GM10266 (cell line): Measurements from ENCODE around the gene DPH6.

Experiments
- DNase-seq: peaks from one replicate; pipeline ENCODE4 v3.0.0; 2012; ENCODE audit errors: extremely low spot score
- TF ChIP-seq, protein P1 (sequence below): IDR thresholded peaks from 2 replicates; pipeline ENCODE4 v1.5.1; 2012; ENCODE audit warnings: mild to moderate bottlenecking, low read depth; ENCODE audit not compliant: control insufficient read depth, insufficient read depth; ENCODE audit errors: missing control alignments

Gene DPH6

DNA sequence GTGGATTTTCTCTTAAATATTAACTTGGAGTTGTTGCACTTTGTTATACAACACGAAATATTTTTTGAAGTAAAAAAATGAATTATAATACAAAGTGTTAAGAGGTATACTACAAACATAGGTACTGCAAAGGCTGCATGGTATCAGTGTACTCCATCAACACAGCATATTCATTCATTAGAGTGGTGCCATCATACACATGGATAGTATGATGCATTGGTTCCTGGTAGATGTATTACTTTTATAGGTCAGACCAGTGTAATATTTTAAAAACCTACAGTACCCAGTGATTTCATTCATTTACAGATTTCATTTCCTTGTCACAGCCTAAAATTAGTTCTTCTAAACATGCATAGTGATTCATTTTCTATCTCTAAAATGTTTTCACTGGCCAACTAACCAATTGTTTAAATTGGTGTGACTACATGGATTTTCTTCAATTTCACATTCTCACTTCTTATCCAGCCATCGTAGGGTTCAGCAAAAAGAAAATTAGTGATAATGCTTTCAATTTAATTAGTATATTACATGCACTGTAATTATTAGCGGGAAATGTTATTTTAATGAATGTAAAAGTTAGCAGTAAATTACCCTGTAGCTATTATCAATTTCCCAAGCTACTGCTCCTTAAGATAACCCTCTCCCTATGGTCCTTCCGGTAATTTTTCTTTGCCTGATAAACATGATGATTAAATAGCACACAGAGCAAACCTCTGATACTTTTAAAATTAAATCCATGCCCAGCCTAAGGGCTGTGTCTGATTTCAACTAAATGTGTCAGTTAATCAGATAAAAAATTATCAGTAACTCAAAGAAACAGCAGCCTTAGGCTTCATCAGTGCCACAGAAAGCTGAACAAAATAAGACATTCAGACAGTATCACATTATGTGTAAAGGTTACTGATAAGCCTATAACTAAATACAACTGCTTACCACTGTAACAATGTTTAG lies 68.4 kb downstream of the DPH6 start:
- DNase-seq = no peak
- TF ChIP-seq, protein P1, sequence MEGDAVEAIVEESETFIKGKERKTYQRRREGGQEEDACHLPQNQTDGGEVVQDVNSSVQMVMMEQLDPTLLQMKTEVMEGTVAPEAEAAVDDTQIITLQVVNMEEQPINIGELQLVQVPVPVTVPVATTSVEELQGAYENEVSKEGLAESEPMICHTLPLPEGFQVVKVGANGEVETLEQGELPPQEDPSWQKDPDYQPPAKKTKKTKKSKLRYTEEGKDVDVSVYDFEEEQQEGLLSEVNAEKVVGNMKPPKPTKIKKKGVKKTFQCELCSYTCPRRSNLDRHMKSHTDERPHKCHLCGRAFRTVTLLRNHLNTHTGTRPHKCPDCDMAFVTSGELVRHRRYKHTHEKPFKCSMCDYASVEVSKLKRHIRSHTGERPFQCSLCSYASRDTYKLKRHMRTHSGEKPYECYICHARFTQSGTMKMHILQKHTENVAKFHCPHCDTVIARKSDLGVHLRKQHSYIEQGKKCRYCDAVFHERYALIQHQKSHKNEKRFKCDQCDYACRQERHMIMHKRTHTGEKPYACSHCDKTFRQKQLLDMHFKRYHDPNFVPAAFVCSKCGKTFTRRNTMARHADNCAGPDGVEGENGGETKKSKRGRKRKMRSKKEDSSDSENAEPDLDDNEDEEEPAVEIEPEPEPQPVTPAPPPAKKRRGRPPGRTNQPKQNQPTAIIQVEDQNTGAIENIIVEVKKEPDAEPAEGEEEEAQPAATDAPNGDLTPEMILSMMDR = no peak

DNA sequence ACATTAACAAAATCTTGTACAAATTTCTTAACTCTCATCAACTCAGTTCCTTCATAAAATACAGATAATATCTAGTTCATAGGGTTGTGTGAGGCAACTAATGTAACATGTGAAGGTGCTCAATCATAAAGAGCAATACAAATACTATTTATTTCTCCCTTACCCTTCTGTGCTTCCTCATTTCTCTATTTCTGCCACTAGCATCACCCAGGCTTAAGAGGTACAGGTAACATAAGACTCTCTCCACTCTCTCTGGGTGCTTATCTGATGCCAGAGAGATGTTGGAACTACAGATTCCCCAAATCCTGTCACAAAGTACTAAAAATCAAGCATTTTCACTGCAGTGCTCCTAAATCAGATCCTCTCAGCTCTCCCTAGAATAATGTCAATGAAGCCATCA lies 74.9 kb downstream of the DPH6 start:
- no peak for DNase-seq
- TF ChIP-seq, protein P1 = no peak

DNA sequence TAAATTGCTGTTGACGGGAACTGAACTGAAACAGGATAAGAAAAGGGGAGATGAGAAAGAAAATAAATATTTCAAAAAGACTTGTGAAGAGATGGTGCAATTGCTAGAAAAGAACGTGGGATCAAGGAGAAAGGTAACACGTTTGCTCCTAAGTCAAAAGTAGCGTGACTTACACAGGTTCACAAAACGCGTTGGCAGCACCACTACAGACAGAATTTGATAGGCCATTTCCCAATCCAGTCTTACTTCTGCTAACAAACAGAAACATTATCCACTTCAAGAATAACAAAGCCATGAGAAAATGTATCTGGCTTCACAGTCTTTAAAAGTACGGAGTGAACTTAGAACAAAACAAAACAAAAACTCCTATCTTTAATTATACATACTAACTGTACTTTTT lies 75.5 kb downstream of the DPH6 start:
- no peak for DNase-seq
- TF ChIP-seq, protein P1 = no peak

DNA sequence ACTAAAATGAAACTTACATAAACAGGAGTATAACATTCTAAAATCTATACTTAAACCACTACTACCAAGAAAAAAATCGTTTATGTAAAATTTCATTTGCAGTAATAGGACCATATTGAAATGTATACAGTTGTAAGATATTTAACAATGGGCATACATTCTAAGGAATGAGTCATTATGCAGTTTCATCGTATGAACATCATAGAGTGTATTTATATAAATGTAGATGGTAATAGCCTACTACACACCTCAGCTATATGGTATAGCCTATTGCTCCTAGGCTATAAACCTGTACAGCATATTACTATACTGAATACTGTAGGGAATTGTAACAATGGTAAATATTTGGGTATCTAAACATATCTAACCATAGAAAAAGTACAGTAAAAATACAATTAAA lies 79.5 kb downstream of the DPH6 start:
- TF ChIP-seq, protein P1 = no peak
- DNase-seq = no peak

DNA sequence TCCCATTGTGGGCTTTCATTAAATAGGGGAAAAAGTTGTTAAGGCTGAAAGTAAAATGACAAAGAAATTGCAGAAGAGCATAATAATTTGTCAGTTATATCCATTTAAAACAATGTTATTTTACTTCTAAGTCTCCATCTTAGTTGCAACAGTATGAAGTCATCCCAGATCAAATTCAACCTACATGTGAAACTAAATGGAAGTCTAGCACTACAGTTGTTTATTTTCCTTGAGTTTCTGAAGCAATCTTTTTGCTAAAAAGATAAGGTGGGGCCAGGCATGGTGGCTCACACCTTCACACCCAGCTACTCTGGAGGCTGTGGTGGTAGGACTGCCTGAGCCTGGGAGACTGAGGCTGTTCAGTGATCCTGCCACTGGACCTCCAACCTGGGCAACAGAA lies 80.2 kb downstream of the DPH6 start:
- TF ChIP-seq, protein P1 = no peak
- DNase-seq = no peak

DNA sequence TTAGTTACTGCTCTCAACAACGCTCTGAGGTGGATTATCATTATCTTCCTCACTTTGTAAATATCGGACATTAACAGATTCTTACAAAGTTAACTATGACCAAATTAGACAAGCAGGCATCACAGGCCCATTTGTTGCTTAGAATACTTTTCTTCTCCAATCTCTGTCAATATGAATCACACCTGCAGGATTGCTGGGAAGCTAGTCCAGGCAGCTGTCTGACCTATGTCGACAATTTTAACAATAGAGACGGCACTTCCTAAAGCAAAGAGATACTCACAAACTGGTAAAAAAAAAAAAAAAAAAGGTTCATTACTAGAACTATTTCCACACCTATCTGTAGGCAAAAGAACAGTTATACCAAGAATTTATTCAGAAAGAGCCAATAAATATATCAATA lies 85.3 kb downstream of the DPH6 start:
- TF ChIP-seq, protein P1 = no peak
- DNase-seq = no peak

DNA sequence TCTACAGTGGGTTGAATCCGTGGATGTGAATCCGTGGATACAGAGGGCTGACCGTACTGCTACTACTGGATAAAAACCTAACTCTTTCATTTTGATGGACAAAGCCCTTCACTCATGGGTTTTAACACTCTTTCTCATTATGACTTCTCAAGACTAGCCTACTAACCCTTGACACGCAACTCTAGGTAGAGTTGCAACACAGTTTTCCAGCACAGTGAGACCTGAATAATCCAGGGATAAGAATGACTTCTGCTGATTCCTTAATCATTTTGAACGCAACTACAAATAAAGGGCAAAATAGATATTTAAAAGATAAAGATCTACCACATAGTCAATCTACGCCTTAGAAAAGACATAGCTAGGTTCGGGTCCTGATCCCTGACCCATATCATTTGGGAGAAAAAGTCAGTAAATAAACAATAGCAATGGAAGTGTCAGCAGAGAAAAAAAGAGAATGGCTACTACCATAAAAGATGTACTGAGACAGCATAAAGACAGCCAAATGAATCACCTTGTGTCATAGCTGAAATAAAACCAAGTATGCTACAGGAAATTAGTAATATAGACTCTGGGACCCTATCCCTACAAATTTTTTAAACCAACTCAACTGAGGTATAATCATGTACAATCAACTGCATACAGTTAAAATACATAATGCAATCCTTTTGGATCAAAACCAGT lies 87.6 kb downstream of the DPH6 start:
- TF ChIP-seq, protein P1 = no peak
- DNase-seq = no peak
